BJ (cell line): ENCODE measurements around the gene TAS2R31. TPM values are rescaled to one million over a fixed set of nuclear protein-coding genes. Genes with fewer than 3 reads are reported as not detected.

Source experiments
- CTCF ChIA-PET: fragments of 350-600 bp; formaldehyde crosslinking; extraction: SDS; loops from one replicate; lab custom pipeline; 2021; ENCODE audit warnings: antibody characterized with exemption, inconsistent platforms; lab: Yijun Ruan, JAX
- POLR2A ChIA-PET: fragments of 300-600 bp; sonication (Branson Sonifier 250); formaldehyde crosslinking; extraction: SDS; loops from one replicate; lab custom pipeline; 2021; ENCODE audit warnings: antibody characterized with exemption; lab: Charles Lee
- DNase-seq: peaks from one replicate; pipeline ENCODE4 v3.0.0-alpha.2; 2011; ENCODE audit warnings: low read depth
- H3K27me3 ChIP-seq: 2 replicates; pipeline ENCODE4 v1.6.0; 2011; ENCODE audit warnings: low read length; ENCODE audit not compliant: control insufficient read depth, insufficient read depth
- H3K36me3 ChIP-seq: 2 replicates; pipeline ENCODE4 v1.5.1; 2011; ENCODE audit warnings: low read length; ENCODE audit not compliant: control insufficient read depth, insufficient read depth
- H3K4me3 ChIP-seq: 2 replicates; pipeline ENCODE4 v1.5.1; 2011; ENCODE audit warnings: low read depth, mild to moderate bottlenecking, control low read depth, low read length
- polyA plus RNA-seq: library from polyadenylated mRNA; depleted of rRNA; stranded (reverse); fragments of >200 nt; gene quantifications from 2 replicates; pipeline ENCODE4 v1.2.3, GENCODE V29; 2011
- TF ChIP-seq, protein P1 (sequence below): IDR thresholded peaks from 2 replicates; pipeline ENCODE4 v1.5.1; 2011; ENCODE audit warnings: low read depth, mild to moderate bottlenecking, control low read depth, inconsistent platforms, low read length, moderate library complexity; ENCODE audit not compliant: insufficient read depth

Gene TAS2R31
- polyA plus RNA-seq, 1 experiment: 0.29 TPM

GRCh38 chr12:11007608-11008007 is 23.6 kb downstream of the TAS2R31 start:
- DNase-seq: no peak
- ChIA-PET CTCF (no interaction called here), POLR2A (no interaction called here)
- TF ChIP-seq, protein P1, sequence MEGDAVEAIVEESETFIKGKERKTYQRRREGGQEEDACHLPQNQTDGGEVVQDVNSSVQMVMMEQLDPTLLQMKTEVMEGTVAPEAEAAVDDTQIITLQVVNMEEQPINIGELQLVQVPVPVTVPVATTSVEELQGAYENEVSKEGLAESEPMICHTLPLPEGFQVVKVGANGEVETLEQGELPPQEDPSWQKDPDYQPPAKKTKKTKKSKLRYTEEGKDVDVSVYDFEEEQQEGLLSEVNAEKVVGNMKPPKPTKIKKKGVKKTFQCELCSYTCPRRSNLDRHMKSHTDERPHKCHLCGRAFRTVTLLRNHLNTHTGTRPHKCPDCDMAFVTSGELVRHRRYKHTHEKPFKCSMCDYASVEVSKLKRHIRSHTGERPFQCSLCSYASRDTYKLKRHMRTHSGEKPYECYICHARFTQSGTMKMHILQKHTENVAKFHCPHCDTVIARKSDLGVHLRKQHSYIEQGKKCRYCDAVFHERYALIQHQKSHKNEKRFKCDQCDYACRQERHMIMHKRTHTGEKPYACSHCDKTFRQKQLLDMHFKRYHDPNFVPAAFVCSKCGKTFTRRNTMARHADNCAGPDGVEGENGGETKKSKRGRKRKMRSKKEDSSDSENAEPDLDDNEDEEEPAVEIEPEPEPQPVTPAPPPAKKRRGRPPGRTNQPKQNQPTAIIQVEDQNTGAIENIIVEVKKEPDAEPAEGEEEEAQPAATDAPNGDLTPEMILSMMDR: no peak
- no peaks in the 10 kb centered on the region for H3K36me3 ChIP-seq
- no peaks in the 10 kb centered on the region for H3K27me3 ChIP-seq
- no peak overlapping the region for H3K4me3 ChIP-seq

GRCh38 chr12:10998204-10998603 is 33.0 kb downstream of the TAS2R31 start, which contains the start of gene TAS2R20:
Gene TAS2R20 (minus strand): TSS chr12:10998304. CDS start chr12:10997875, 429 bp downstream.
- Histone ChIP-seq H3K4me3 (no peak within 1 kb of the TSS), H3K27me3 (no peaks in the 10 kb centered on the region), H3K36me3 (no peaks in the 10 kb centered on the region)
- ChIA-PET POLR2A (no interaction called here), CTCF (no interaction called here)
- TF ChIP-seq, protein P1: no peak
- DNase-seq: no peak

GRCh38 chr12:10994307-10994706 is 36.9 kb downstream of the TAS2R31 start:
- ChIA-PET CTCF (no interaction called here), POLR2A (no interaction called here)
- Histone ChIP-seq H3K4me3 (no peak overlapping the region), H3K27me3 (no peaks in the 10 kb centered on the region), H3K36me3 (no peaks in the 10 kb centered on the region)
- DNase-seq: no peak
- TF ChIP-seq, protein P1: no peak

DNA sequence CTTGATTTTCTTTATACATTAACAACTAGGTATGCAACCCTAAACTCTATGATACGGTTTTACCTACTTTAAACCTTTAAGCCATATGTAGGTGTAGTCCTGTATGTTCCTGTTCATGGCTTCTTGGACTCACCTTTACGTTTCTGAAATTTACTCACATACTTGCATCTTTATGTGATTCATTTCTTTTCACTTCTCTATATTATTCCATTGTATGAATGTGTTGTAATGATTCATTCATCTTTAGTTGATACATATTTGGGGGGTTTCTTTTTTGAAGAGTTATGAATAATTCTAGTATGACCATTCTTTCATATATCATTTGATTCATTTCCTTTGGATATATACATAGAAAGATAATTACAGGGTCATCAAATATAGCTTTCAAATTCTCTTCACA is 42.1 kb downstream of the TAS2R31 start:
- Histone ChIP-seq H3K36me3 (no peaks in the 10 kb centered on the region), H3K4me3 (no peak overlapping the region), H3K27me3 (no peaks in the 10 kb centered on the region)
- TF ChIP-seq, protein P1: no peak
- ChIA-PET POLR2A (no interaction called here), CTCF (no interaction called here)
- no peak for DNase-seq

DNA sequence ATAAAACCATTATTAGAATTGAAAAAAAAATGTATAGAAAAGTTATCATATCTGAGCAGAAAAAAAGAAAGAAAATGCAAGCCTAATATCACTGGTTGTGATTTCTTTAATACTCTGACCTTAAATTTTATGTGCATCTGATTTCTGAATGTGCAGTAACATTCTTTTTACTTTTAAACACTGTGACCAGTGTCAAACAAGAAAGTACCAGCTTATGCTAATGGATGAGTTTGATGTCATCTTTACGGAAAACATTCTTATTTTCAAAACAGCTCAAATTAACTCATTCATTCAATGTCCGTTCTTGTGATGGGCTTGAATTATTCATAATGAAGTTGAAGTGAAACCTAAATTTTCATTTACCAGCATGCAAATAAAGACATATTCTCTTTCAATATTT is 44.4 kb downstream of the TAS2R31 start, which contains the start of gene TAS2R50:
Gene TAS2R50, minus strand, starts transcription at position 101 of the 400 bp plus-strand sequence. Its CDS starts 52 bp downstream, at position 49.
- no peaks in the 10 kb centered on the region for H3K27me3 ChIP-seq
- POLR2A ChIA-PET: no interaction called here
- no peak within 1 kb of the TSS for H3K4me3 ChIP-seq
- TF ChIP-seq, protein P1: no peak
- DNase-seq: no peak
- CTCF ChIA-PET: no interaction called here
- no peaks in the 10 kb centered on the region for H3K36me3 ChIP-seq
